Right hindlimb (tissue), 1 donor: ENCODE data around the gene ZIM2.
A peak's percentile ranks its signal among the peaks of the same experiment; 100 is the strongest.

Source experiments
- DNase-seq: peaks from one replicate; pipeline ENCODE4 v3.0.0-alpha.2; 2018

The ZIM2 gene

GRCh38 chr19:56806639-56807038, 33.9 kb downstream of the ZIM2 start:
- DNase-seq, result no peak

- DNase-seq, result no peak
Measured at GRCh38 chr19:56778351-56778750, 62.2 kb downstream of the ZIM2 start.

- no peak for DNase-seq
Measured at GRCh38 chr19:56769650-56770049, 70.9 kb downstream of the ZIM2 start.

GRCh38 chr19:56765137-56765536, 75.4 kb downstream of the ZIM2 start:
- peak; percentile 89 for DNase-seq

GRCh38 chr19:56764196-56764695, 76.3 kb downstream of the ZIM2 start:
- DNase-seq, result no peak

- DNase-seq, result no peak
Measured at GRCh38 chr19:56760842-56761241, 79.7 kb downstream of the ZIM2 start.

GRCh38 chr19:56759531-56759930, 81.0 kb downstream of the ZIM2 start:
- DNase-seq, result no peak

GRCh38 chr19:56751078-56751489, 89.4 kb downstream of the ZIM2 start:
- peak; percentile 85 for DNase-seq

GRCh38 chr19:56750658-56751057, 89.9 kb downstream of the ZIM2 start:
- no peak for DNase-seq

GRCh38 chr19:56748378-56748777, 92.1 kb downstream of the ZIM2 start:
- DNase-seq, result peak; percentile 58

- DNase-seq, result no peak
Measured at GRCh38 chr19:56746367-56746766, 94.2 kb downstream of the ZIM2 start.

GRCh38 chr19:56740501-56740900, 100.0 kb downstream of the ZIM2 start:
- peak; percentile 48 for DNase-seq

- DNase-seq, result no peak
Measured at GRCh38 chr19:56736571-56736970, 104.0 kb downstream of the ZIM2 start.

GRCh38 chr19:56732976-56733375, 107.5 kb downstream of the ZIM2 start:
- DNase-seq, result no peak

- DNase-seq, result no peak
Measured at GRCh38 chr19:56727677-56728076, 112.8 kb downstream of the ZIM2 start.

- no peak for DNase-seq
Measured at GRCh38 chr19:56725829-56726424, 114.6 kb downstream of the ZIM2 start.
